IPS-NIHi7 (cell line): ENCODE measurements around the gene TMEM258.

ENCODE experiments used
- DNase-seq: peaks from one replicate; pipeline ENCODE4 v3.0.0; 2012; ENCODE audit warnings: mixed read lengths; ENCODE audit errors: extremely low spot score

TMEM258 gene

DNA sequence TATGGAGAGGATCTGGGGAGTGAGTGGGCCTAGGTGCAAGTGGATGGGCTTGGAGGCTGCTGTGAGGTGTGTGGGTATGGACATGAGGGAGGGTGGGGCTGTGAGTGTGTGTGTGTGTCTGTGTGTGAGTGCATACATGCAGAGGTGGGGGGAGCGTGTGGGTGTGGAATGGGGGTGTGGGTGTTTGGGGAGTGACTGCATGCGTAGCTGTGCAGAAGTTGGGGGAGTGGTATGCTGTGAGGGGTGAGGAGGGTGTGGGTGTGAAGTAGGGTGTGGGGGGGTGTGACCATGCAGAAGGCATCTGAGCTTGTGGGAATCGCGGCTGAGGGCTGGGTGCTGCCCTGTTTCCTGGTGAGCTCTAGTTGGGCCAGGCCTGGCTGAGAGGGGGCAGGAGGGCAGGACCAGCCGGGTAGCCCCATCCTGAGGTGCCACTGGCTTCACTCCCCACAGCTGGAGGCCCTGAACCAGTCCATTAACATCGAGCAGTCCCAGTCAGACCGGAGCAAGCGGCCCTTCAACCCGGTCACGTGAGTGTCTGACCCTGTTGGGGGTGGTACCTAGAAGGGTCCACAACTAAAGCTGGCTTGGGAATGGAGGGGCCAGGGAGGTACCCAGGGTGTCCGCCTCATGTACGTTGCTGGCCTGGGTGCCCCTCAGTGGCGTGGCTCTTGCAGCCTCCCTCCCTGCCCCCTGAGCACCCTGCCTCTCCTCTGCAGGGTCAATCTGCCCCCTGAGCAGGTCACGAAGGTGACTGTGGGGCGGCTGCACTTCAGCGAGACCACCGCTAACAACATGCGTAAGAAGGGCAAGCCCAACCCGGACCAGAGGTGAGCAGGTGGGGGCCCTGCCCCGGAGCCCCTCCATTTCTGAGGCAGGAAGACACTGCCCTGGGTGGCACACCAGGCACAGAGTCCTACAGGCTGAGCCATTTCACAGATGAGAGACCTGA is 16.5 kb downstream of the TMEM258 start:
- DNase-seq, result no peak

GRCh38 chr11:61775106-61775505 is 17.3 kb downstream of the TMEM258 start:
- no peak for DNase-seq

GRCh38 chr11:61774411-61774810 is 18.0 kb downstream of the TMEM258 start:
- DNase-seq, result no peak

GRCh38 chr11:61773809-61774208 is 18.6 kb downstream of the TMEM258 start:
- no peak for DNase-seq

DNA sequence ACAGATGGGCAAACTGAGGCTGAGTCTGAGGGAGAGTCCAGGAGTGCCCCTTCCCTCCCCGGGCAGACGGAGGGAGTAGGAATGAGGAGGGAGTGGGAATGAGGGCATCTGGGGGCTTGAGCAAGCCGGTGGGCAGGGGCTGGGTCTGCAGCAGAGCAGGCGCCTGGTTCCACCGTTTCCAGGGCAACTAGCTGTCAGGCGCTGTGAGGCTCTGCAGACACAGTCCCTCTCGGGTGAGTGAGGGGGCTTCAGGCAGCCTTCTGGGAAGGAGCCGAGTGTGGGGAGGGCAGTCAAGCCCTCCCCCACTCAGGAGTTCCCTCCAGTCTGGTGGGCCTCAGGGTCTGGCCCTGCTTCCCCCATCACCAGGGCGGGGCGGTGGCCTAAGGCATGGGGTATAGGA is 19.0 kb downstream of the TMEM258 start:
- no peak for DNase-seq

- DNase-seq, result peak; percentile 80
Measured at GRCh38 chr11:61771985-61772455, 20.4 kb downstream of the TMEM258 start.

GRCh38 chr11:61771195-61771894 is 21.1 kb downstream of the TMEM258 start:
- no peak for DNase-seq

GRCh38 chr11:61769946-61770683 is 22.3 kb downstream of the TMEM258 start:
- DNase-seq, result no peak

DNA sequence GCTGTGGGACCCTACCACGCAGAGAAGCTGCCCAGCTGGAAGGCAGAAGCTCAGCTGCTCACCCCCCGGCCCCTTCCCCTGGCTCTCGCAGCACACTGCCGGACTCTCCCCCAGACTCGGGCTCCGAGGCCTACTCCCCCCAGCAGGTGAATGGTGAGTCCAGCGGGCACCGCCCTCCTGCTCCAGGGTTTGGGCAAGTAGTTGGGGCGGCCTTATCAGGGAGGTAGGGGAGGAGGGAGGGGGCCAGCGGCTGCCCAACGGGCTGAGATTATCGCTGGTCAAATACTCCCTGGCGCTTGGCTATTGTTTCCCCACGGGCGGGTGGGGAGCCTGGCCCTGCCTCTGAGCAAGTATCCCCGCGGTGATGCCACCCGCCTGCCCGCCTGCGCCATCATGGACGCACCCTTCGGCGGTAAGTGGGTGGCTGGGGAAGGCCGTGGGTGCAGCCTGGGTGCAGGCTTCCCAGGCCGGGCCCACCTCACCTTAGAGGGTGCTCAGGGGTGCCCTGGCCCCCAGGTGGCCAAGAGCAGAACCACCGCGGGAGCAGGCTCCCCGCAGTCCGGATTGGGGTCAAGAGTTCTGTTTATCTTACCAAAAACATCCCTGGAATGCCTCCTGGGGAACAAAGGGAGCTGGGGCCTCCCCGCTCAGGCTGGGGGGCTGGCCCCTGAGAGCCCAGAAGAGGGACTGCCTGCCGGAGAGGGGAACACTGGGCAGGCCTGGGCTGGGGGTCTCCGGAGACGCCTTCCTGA is 23.1 kb downstream of the TMEM258 start:
- no peak for DNase-seq

- no peak for DNase-seq
Measured at GRCh38 chr11:61768376-61769076, 23.9 kb downstream of the TMEM258 start.

- no peak for DNase-seq
Measured at GRCh38 chr11:61766353-61766841, 26.0 kb downstream of the TMEM258 start.

DNA sequence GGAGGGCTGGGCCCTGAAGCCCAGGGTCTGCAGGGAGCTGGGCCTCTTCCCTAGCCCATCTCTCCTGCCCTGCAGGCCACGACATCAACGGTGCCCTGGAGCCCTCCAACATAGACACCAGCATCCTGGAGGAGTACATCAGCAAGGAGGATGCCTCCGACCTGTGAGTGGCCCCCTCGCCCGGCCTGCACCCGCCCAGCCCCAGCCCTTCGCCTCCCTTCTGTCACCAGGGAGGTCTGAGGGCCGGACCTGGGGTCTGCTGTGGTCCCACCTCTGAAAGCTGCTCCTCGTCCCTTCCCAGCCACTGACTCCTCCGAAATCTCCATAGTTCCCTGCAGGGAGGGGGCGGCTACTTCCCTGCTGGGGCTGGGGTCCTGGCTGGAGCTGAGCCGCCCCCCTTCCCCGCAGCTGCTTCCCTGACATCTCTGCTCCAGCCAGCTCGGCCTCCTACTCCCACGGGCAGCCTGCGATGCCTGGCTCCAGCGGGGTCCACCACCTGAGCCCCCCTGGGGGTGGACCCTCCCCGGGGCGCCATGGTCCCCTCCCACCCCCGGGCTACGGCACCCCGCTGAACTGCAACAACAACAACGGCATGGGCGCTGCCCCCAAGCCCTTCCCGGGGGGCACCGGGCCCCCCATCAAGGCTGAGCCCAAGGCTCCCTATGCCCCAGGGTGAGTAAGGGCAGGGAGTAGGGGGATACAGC is 26.7 kb downstream of the TMEM258 start:
- no peak for DNase-seq

- peak; percentile 73 for DNase-seq
Measured at GRCh38 chr11:61764606-61765260, 27.7 kb downstream of the TMEM258 start.

GRCh38 chr11:61763930-61764605 is 28.3 kb downstream of the TMEM258 start:
- DNase-seq, result no peak

- DNase-seq, result no peak
Measured at GRCh38 chr11:61762798-61763197, 29.6 kb downstream of the TMEM258 start.

DNA sequence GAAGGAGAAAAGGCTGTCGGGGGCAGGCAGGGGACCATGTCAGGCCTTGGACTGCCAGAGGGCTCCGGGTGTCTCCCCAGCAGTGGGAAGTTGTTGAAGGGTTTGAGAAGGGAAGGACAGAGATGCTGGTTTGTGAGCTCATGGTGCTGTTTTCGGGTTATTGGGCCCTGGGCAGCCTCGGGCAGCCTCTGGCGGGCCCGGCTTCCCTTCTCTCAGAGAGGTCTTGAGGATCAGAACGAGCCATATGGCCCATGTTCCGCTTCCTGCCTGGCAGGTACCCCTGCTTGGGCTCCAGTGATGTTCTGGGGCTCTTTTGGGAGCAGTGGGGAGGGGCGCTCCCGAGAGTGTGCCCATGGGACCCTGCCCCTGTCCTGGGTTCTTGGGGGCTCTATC is 30.2 kb downstream of the TMEM258 start:
- no peak for DNase-seq

DNA sequence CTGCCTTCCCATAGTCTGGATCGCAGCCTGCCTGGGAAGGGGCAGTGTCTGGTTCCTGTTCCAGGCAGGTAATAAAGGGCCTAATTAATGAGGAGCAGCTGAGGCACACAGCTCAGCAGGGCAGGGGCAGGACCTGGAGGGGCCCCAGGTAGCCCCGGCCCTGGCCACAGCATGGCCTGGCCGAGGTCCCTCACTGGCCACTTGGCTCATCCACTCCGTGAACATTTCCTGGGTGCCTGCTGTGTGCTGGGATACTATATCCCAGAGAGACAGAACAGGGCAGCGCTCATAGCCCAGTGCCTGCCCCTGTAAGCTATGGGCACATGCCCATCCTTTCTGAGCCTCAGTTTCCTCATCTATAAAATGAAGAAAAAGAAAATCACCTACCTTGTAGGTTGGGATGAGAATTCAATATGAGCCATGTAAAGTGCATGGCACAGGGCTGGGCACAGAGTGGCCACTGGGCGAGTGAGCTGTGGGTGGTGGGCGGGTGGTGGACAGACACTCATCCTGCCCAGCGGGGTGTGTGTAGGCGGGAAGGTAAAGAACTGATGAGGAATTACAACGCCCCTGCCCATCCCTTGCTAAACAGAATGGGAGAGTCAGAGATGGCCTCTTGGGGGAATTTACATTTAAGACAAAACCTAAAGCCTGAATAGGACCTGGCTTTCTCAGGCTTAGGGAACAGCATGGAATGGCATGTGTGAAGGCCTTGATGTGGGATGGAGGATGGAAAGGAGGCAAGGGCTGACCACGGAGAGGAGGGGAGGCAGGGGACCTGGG is 30.8 kb downstream of the TMEM258 start:
- DNase-seq, result no peak

DNA sequence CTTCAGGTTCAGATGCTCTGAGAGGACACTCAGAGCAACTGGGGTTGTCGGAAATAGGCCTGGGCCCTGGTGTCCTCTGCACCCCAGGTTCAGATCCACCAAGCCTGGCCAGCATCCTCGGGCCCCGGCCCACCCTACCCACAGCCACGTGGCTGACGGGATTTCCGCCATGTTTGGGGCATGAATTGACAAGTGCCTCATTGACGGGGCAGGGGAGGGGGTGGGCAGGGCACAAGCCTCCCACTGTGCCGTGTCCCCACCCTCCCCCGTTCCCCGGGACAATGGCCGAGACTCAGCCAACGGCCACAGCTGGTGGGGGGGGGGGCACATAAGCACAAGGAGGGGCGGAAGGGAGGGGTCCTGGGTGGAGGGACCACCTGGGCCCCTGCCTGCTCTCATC is 31.5 kb downstream of the TMEM258 start:
- DNase-seq, result no peak
